C4-2B (cell line): ENCODE measurements around the gene MAGED2.

Experiments used
- ZFX ChIP-seq: fragments of 450-650 bp; IDR thresholded peaks from 2 replicates; pipeline ENCODE4 v1.6.1; 2017
- TF ChIP-seq, protein P1 (sequence below): fragments of 450-650 bp; conservative IDR thresholded peaks from 2 replicates; pipeline ENCODE4 v1.5.1; 2017; ENCODE audit warnings: mild to moderate bottlenecking

DNA sequence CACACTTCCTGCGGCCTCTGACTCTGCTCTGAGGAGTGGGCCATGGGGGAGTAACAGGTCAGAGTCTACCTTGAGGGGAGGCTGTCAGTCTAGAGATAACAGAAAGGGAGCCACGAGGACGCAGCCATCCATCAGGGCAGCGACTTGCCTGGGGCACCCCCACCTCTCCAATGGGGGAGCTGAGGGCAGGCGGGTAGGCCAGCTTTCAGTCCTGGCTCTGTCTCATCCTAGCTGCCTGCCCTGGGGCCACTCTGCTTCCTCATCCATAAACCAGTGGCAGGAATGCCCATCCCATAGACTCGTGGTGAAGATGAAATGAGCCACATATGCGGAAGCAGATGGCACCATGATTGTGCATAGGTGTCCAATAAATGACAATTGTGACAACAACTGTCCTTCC is 13.2 kb downstream of the MAGED2 start:
- TF ChIP-seq, protein P1, sequence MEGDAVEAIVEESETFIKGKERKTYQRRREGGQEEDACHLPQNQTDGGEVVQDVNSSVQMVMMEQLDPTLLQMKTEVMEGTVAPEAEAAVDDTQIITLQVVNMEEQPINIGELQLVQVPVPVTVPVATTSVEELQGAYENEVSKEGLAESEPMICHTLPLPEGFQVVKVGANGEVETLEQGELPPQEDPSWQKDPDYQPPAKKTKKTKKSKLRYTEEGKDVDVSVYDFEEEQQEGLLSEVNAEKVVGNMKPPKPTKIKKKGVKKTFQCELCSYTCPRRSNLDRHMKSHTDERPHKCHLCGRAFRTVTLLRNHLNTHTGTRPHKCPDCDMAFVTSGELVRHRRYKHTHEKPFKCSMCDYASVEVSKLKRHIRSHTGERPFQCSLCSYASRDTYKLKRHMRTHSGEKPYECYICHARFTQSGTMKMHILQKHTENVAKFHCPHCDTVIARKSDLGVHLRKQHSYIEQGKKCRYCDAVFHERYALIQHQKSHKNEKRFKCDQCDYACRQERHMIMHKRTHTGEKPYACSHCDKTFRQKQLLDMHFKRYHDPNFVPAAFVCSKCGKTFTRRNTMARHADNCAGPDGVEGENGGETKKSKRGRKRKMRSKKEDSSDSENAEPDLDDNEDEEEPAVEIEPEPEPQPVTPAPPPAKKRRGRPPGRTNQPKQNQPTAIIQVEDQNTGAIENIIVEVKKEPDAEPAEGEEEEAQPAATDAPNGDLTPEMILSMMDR: no peak
- no peak for TF ChIP-seq ZFX
